NT2/D1 (cell line): ENCODE data around the gene HK3.

Source experiments
- SUZ12 ChIP-seq: IDR thresholded peaks from 2 replicates; pipeline ENCODE4 v1.6.1; 2011; ENCODE audit not compliant: insufficient read length, insufficient read depth; ENCODE audit errors: extremely low read depth
- YY1 ChIP-seq: IDR thresholded peaks from 2 replicates; pipeline ENCODE4 v1.6.1; 2011; ENCODE audit not compliant: insufficient read length, insufficient read depth
- ZNF274 ChIP-seq: IDR thresholded peaks from 2 replicates; pipeline ENCODE4 v1.6.1; 2011; ENCODE audit warnings: mild to moderate bottlenecking, low read depth, low read length

- TF ChIP-seq YY1 (no peak), SUZ12 (no peak), ZNF274 (no peak)
Observed at GRCh38 chr5:176847726-176848290, 51.3 kb downstream of the HK3 start.
